ENCODE results near the gene PCSK5. TPM values are rescaled to one million over a fixed set of nuclear protein-coding genes. Genes with fewer than 3 reads are reported as not detected.

The PCSK5 gene
- total RNA-seq, 1 donor from 2014 or later: 8.9 TPM

DNA sequence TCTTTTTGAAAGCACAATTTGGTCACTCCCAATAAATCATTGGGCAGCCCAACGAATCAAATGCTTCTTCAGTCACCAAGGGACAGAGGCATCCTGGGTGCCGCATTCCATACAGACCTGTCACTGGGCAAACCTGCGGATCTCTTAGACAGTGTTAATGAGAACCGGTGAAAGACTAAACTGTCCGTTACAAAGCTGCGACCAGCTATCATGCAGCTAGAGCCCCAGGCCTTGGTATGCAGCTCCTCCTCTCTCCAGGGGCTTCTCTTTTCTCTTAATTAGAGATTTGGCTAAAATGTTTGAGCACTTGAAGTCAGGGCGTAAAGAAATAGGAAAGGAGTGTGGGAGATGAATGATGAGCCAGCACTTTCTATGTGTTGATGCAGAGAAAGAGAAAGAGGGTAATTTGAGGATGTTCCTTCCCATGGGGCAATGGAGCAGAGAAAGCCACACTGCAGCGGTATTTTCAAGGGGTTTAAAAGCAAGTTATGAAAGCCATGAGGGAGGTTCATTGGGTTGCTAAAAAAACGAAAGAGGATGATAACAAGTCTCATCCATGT lies 328.5 kb downstream of the PCSK5 start:
- TF ChIP-seq, protein P1, sequence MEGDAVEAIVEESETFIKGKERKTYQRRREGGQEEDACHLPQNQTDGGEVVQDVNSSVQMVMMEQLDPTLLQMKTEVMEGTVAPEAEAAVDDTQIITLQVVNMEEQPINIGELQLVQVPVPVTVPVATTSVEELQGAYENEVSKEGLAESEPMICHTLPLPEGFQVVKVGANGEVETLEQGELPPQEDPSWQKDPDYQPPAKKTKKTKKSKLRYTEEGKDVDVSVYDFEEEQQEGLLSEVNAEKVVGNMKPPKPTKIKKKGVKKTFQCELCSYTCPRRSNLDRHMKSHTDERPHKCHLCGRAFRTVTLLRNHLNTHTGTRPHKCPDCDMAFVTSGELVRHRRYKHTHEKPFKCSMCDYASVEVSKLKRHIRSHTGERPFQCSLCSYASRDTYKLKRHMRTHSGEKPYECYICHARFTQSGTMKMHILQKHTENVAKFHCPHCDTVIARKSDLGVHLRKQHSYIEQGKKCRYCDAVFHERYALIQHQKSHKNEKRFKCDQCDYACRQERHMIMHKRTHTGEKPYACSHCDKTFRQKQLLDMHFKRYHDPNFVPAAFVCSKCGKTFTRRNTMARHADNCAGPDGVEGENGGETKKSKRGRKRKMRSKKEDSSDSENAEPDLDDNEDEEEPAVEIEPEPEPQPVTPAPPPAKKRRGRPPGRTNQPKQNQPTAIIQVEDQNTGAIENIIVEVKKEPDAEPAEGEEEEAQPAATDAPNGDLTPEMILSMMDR (IDR thresholded peaks at IDR 0.05): no peak
- no peak overlapping the region for H3K27ac Mint-ChIP-seq (ENCODE audit: unreplicated experiment)
- no peaks in the 10 kb centered on the region for H3K27me3 Mint-ChIP-seq (ENCODE audit: low read depth)
- no peaks in the 10 kb centered on the region for H3K9me3 Mint-ChIP-seq (ENCODE audit: low read depth)
- DNase-seq (ENCODE audit: low spot score): no peak
- no peak overlapping the region for H3K4me3 Mint-ChIP-seq (ENCODE audit: unreplicated experiment)
- H3K36me3 Mint-ChIP-seq (ENCODE audit: low read depth): no peaks in the 10 kb centered on the region
- peaks cover 19% of the 10 kb centered on the region for H3K4me1 Mint-ChIP-seq (ENCODE audit: low read depth)

DNA sequence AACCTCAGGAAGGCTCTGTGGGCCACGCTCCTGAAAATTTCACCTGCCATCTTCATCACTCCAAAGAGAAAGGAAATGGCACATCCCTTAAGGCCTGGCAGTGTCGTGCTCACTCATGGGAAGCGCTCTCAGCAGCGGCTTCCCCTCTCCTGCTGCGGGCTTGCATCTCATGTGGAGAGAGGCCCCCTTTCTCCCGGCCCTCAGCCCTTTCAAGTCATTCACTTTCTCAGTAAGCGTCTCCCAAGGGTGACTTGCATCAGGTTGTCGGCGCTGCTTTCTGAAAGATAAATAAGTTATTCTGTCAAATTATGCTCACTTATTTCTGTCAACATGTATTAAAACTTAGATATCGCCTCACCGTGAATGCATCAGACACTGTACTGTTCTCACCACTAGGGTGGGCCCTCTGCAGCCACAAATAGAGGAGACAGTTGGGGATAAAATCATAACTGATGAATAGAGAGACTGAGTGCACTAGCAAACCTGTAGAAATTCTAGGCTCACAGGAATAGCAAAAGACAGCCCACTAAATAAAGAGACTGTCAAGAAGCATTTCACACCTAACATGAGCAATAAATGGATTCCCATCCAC lies 329.2 kb downstream of the PCSK5 start:
- Mint-ChIP-seq H3K4me3 (ENCODE audit: unreplicated experiment) (no peak overlapping the region), H3K27ac (ENCODE audit: unreplicated experiment) (no peak overlapping the region), H3K36me3 (ENCODE audit: low read depth) (no peaks in the 10 kb centered on the region), H3K9me3 (ENCODE audit: low read depth) (no peaks in the 10 kb centered on the region), H3K27me3 (ENCODE audit: low read depth) (no peaks in the 10 kb centered on the region), H3K4me1 (ENCODE audit: low read depth) (peaks cover 19% of the 10 kb centered on the region)
- DNase-seq (ENCODE audit: low spot score): no peak
- TF ChIP-seq, protein P1 (IDR thresholded peaks at IDR 0.05): peak; percentile 59

DNA sequence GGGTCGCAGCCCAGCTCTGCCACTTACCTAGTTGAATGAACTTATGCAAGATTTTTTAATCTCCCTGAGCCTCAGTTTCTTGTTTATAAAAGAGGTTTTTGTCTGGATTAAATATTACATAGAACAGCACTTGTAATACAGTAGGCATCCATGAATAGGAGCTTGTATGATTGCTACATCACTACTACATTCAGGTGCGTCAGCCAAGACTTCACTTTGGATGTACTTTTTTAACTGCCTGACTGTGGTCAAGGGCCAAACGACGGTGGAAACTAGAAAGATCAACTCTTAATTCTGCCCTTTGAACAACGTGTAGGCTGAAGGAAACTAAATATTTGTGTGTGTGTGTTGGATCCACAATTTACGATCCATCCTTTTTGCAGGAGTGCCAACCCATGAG lies 330.9 kb downstream of the PCSK5 start:
- no peaks in the 10 kb centered on the region for H3K27me3 Mint-ChIP-seq (ENCODE audit: low read depth)
- H3K4me1 Mint-ChIP-seq (ENCODE audit: low read depth): peaks cover 2% of the 10 kb centered on the region
- H3K4me3 Mint-ChIP-seq (ENCODE audit: unreplicated experiment): no peak overlapping the region
- H3K36me3 Mint-ChIP-seq (ENCODE audit: low read depth): no peaks in the 10 kb centered on the region
- no peak overlapping the region for H3K27ac Mint-ChIP-seq (ENCODE audit: unreplicated experiment)
- no peak for DNase-seq (ENCODE audit: low spot score)
- no peaks in the 10 kb centered on the region for H3K9me3 Mint-ChIP-seq (ENCODE audit: low read depth)
- TF ChIP-seq, protein P1 (IDR thresholded peaks at IDR 0.05): no peak

DNA sequence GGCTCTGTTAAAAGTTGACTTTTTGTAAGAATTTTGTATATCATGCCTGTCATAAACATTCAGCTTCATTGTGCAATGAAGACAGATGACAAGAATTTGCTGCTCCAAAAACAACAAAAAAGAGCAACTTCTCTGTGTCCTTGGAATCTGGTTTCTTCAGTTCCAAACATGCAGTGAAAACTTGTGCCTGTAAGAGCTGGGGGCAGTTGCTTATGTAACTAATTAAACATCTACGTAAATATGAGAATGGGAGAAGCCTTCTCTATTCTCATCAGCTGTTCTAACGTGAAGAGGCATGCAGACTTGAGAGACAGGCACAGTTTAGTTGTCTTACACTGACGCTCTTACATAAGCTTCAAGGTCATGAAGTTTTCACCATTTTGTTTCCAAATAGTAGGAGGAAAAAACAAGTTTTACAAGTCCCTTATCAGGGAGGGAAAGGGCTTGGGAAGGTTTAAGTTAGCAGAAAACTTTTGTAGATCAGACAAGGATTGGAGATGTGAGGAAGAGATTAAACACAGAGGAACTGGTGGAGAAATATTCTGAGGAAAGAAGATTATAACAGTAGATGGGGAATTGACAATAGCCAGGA lies 333.4 kb downstream of the PCSK5 start:
- no peak for DNase-seq (ENCODE audit: low spot score)
- H3K27me3 Mint-ChIP-seq (ENCODE audit: low read depth): no peaks in the 10 kb centered on the region
- no peaks in the 10 kb centered on the region for H3K4me1 Mint-ChIP-seq (ENCODE audit: low read depth)
- H3K9me3 Mint-ChIP-seq (ENCODE audit: low read depth): no peaks in the 10 kb centered on the region
- H3K27ac Mint-ChIP-seq (ENCODE audit: unreplicated experiment): no peak overlapping the region
- TF ChIP-seq, protein P1 (IDR thresholded peaks at IDR 0.05): no peak
- H3K4me3 Mint-ChIP-seq (ENCODE audit: unreplicated experiment): no peak overlapping the region
- H3K36me3 Mint-ChIP-seq (ENCODE audit: low read depth): no peaks in the 10 kb centered on the region

DNA sequence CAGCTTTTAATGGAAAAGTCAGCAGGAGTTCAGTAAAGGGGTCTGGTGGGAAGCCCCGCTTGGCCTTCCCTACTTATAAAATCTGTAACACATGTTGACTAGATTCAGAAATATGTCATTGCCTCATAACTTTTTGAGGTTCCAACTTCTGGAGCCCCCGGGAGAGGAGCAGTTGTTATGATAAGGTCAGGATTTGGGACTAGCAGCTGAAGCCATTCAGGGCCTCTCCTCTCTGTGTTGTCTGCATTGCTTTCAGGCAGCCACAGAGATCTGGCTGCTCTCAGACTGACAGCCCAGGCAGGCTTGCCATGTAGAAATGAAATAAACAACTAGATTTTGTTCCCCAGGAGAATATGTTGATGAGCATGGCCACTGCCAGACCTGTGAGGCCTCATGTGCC lies 336.7 kb downstream of the PCSK5 start:
- Mint-ChIP-seq H3K27ac (ENCODE audit: unreplicated experiment) (no peak overlapping the region), H3K9me3 (ENCODE audit: low read depth) (no peaks in the 10 kb centered on the region), H3K36me3 (ENCODE audit: low read depth) (no peaks in the 10 kb centered on the region), H3K4me1 (ENCODE audit: low read depth) (no peaks in the 10 kb centered on the region), H3K4me3 (ENCODE audit: unreplicated experiment) (no peak overlapping the region), H3K27me3 (ENCODE audit: low read depth) (no peaks in the 10 kb centered on the region)
- DNase-seq (ENCODE audit: low spot score): no peak
- TF ChIP-seq, protein P1 (IDR thresholded peaks at IDR 0.05): no peak
